ENCODE data around the gene MOB4.

MOB4 gene

GRCh38 chr2:197499594-197500502 is 16.0 kb upstream of the MOB4 start, which contains the start of the genes HSPD1 and HSPE1:
Gene HSPD1 (minus strand): TSS chr2:197499840. CDS start chr2:197498848, 992 bp downstream.
Gene HSPE1 (plus strand): TSS chr2:197500379. CDS start chr2:197500437, 58 bp downstream.
- Mint-ChIP-seq H3K4me1 (ENCODE audit: low read depth) (peaks cover 36% of the 10 kb centered on the region), H3K27ac (peak within 1 kb of the TSS; percentile 94), H3K27me3 (no peaks in the 10 kb centered on the region), H3K9me3 (no peaks in the 10 kb centered on the region), H3K36me3 (ENCODE audit: low read depth) (peaks cover 84% of the 10 kb centered on the region), H3K4me3 (peak within 1 kb of the TSS; percentile 83)
- intact Hi-C loops (cut with micrococcal nuclease), result loop anchor here (1.0 to 5.0 kb wide), 7 partner anchors 15 to 607 kb away; partner anchors contain the start of genes COQ10B and SF3B1

GRCh38 chr2:197500503-197501131 is 15.2 kb upstream of the MOB4 start:
- peaks cover 81% of the 10 kb centered on the region for H3K36me3 Mint-ChIP-seq (ENCODE audit: low read depth)
- peaks cover 36% of the 10 kb centered on the region for H3K4me1 Mint-ChIP-seq (ENCODE audit: low read depth)
- no peaks in the 10 kb centered on the region for H3K9me3 Mint-ChIP-seq
- H3K27ac Mint-ChIP-seq, result peak overlapping the region; percentile 94
- intact Hi-C loops (cut with micrococcal nuclease), result loop anchor here (1.0 to 5.0 kb wide), 5 partner anchors 15 to 607 kb away; partner anchors contain the start of genes COQ10B and SF3B1
- H3K27me3 Mint-ChIP-seq, result no peaks in the 10 kb centered on the region
- H3K4me3 Mint-ChIP-seq, result peak overlapping the region; percentile 83

- peaks cover 65% of the 10 kb centered on the region for H3K36me3 Mint-ChIP-seq (ENCODE audit: low read depth)
Observed at GRCh38 chr2:197502201-197502600, 13.7 kb upstream of the MOB4 start.

DNA sequence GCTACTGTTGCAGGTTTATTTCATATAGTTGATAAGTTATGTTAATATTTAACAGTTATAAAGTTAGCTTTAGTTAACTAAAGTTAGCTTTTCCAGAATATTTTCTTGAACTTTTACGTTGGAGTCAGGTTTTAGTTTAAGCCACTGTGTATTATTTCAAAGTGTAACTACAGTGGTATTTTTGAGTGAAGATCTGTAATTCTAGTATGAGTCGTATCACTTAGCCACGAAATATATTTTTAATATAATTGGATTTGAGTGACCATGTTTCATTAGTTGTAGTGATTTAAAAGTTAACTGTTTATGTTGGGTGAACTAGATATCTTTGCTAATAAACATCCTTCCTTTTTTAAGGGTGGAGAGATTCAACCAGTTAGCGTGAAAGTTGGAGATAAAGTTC is 13.2 kb upstream of the MOB4 start:
- no peak overlapping the region for H3K27ac Mint-ChIP-seq
- intact Hi-C loops (cut with micrococcal nuclease), result loop anchor here (5.0 kb wide), 2 partner anchors 200 to 605 kb away; no protein-coding TSS in a partner anchor
- no peaks in the 10 kb centered on the region for H3K9me3 Mint-ChIP-seq
- H3K4me3 Mint-ChIP-seq, result no peak overlapping the region
- peaks cover 60% of the 10 kb centered on the region for H3K36me3 Mint-ChIP-seq (ENCODE audit: low read depth)
- no peaks in the 10 kb centered on the region for H3K27me3 Mint-ChIP-seq
- peaks cover 22% of the 10 kb centered on the region for H3K4me1 Mint-ChIP-seq (ENCODE audit: low read depth)

More at GRCh38 chr2:197502201-197502600, 13.7 kb upstream of the MOB4 start:
- Mint-ChIP-seq H3K27me3 (no peaks in the 10 kb centered on the region), H3K27ac (no peak overlapping the region), H3K9me3 (no peaks in the 10 kb centered on the region), H3K4me3 (no peak overlapping the region), H3K4me1 (ENCODE audit: low read depth) (peaks cover 27% of the 10 kb centered on the region)
- intact Hi-C loops (cut with micrococcal nuclease), result loop anchor here (5.0 kb wide), 2 partner anchors 200 to 605 kb away; no protein-coding TSS in a partner anchor

- no peak overlapping the region for H3K4me3 Mint-ChIP-seq
- H3K9me3 Mint-ChIP-seq, result no peaks in the 10 kb centered on the region
- peaks cover 58% of the 10 kb centered on the region for H3K36me3 Mint-ChIP-seq (ENCODE audit: low read depth)
- intact Hi-C loops (cut with micrococcal nuclease), result loop anchor here (5.0 kb wide), 2 partner anchors 198 to 603 kb away; no protein-coding TSS in a partner anchor
- H3K27me3 Mint-ChIP-seq, result no peaks in the 10 kb centered on the region
- H3K27ac Mint-ChIP-seq, result no peak overlapping the region
- peaks cover 17% of the 10 kb centered on the region for H3K4me1 Mint-ChIP-seq (ENCODE audit: low read depth)
Observed at GRCh38 chr2:197504000-197504399, 11.9 kb upstream of the MOB4 start.

GRCh38 chr2:197504512-197504911 is 11.4 kb upstream of the MOB4 start:
- intact Hi-C loops (cut with micrococcal nuclease), result loop anchor here (5.0 kb wide), 2 partner anchors 198 to 603 kb away; no protein-coding TSS in a partner anchor
- H3K4me1 Mint-ChIP-seq (ENCODE audit: low read depth), result peaks cover 17% of the 10 kb centered on the region
- H3K4me3 Mint-ChIP-seq, result no peak overlapping the region
- no peaks in the 10 kb centered on the region for H3K27me3 Mint-ChIP-seq
- no peaks in the 10 kb centered on the region for H3K9me3 Mint-ChIP-seq
- H3K27ac Mint-ChIP-seq, result no peak overlapping the region
- peaks cover 53% of the 10 kb centered on the region for H3K36me3 Mint-ChIP-seq (ENCODE audit: low read depth)

DNA sequence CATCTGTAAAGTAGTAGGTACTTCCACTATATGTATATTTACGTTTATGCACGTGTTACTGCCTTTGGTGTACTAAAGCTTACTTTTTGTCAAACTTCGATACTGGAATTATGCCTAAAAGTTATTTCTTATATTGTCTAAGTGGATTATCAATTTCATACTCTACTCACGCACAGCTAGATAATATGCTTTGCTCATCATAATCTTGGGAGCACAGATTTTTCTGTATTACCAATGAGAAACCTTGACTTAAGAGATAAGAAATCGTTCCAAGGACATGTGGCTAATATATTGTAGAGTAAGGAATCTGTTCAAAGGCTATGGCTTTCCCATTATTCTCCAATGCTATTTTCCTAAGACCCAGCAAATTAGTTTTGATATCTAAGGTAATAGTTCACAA is 9.2 kb upstream of the MOB4 start:
- no peak overlapping the region for H3K4me3 Mint-ChIP-seq
- H3K36me3 Mint-ChIP-seq (ENCODE audit: low read depth), result peaks cover 36% of the 10 kb centered on the region
- no peak overlapping the region for H3K27ac Mint-ChIP-seq
- H3K27me3 Mint-ChIP-seq, result no peaks in the 10 kb centered on the region
- no peaks in the 10 kb centered on the region for H3K9me3 Mint-ChIP-seq
- H3K4me1 Mint-ChIP-seq (ENCODE audit: low read depth), result peaks cover 9% of the 10 kb centered on the region
- intact Hi-C loops (cut with micrococcal nuclease), result no loop called here

DNA sequence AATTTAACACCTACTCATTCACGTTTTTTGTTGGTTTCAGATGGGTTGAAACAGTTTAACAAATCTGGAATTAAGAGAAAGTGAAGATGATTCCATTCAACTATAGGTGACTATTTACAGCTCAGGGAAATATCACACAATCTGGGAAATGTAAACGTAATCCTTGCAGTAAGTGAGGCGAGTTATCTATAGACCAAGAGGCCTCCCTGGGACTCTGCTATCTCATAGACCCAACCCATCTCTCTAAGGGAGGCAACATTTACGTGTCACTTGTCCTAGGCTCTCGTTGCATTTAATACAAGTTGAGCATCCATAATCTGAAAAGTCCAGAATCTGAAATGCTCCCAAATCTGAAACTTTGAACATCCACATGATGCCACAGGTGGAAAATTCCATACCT is 2.0 kb upstream of the MOB4 start:
- Mint-ChIP-seq H3K36me3 (ENCODE audit: low read depth) (peaks cover 27% of the 10 kb centered on the region), H3K27ac (no peak overlapping the region), H3K4me1 (ENCODE audit: low read depth) (peaks cover 18% of the 10 kb centered on the region), H3K27me3 (no peaks in the 10 kb centered on the region), H3K4me3 (no peak overlapping the region), H3K9me3 (no peaks in the 10 kb centered on the region)
- intact Hi-C loops (cut with micrococcal nuclease), result no loop called here

GRCh38 chr2:197514754-197515153 is 1.1 kb upstream of the MOB4 start:
- H3K27ac Mint-ChIP-seq, result peak overlapping the region; percentile 94
- H3K4me3 Mint-ChIP-seq, result peak overlapping the region; percentile 97
- H3K9me3 Mint-ChIP-seq, result no peaks in the 10 kb centered on the region
- no peaks in the 10 kb centered on the region for H3K27me3 Mint-ChIP-seq
- peaks cover 18% of the 10 kb centered on the region for H3K4me1 Mint-ChIP-seq (ENCODE audit: low read depth)
- peaks cover 28% of the 10 kb centered on the region for H3K36me3 Mint-ChIP-seq (ENCODE audit: low read depth)
- intact Hi-C loops (cut with micrococcal nuclease), result loop anchor here (1.0 to 5.0 kb wide), 2 partner anchors 14 to 193 kb away; partner anchors contain the start of genes HSPE1 and MARS2

- H3K36me3 Mint-ChIP-seq (ENCODE audit: low read depth), result peaks cover 33% of the 10 kb centered on the region
- peak overlapping the region; percentile 94 for H3K27ac Mint-ChIP-seq
- no peaks in the 10 kb centered on the region for H3K9me3 Mint-ChIP-seq
- H3K4me3 Mint-ChIP-seq, result peak overlapping the region; percentile 97
- peaks cover 18% of the 10 kb centered on the region for H3K4me1 Mint-ChIP-seq (ENCODE audit: low read depth)
- no peaks in the 10 kb centered on the region for H3K27me3 Mint-ChIP-seq
- intact Hi-C loops (cut with micrococcal nuclease), result loop anchor here (1.0 to 5.0 kb wide), 2 partner anchors 15 to 192 kb away; partner anchors contain the start of genes HSPE1 and MARS2
Observed at GRCh38 chr2:197515315-197515738, 539 bp upstream of the MOB4 start.

- peaks cover 44% of the 10 kb centered on the region for H3K36me3 Mint-ChIP-seq (ENCODE audit: low read depth)
- H3K4me1 Mint-ChIP-seq (ENCODE audit: low read depth), result peaks cover 24% of the 10 kb centered on the region
- H3K4me3 Mint-ChIP-seq, result peak overlapping the region; percentile 97
- intact Hi-C loops (cut with micrococcal nuclease), result loop anchor here (5.0 kb wide), 1 partner anchor 191 kb away; the partner anchor contains the start of gene MARS2
- H3K27me3 Mint-ChIP-seq, result no peaks in the 10 kb centered on the region
- no peaks in the 10 kb centered on the region for H3K9me3 Mint-ChIP-seq
- peak overlapping the region; percentile 94 for H3K27ac Mint-ChIP-seq
Observed at GRCh38 chr2:197516393-197516761, 511 bp downstream of the MOB4 start.

GRCh38 chr2:197517150-197517549 is 1.3 kb downstream of the MOB4 start:
- Mint-ChIP-seq H3K4me1 (ENCODE audit: low read depth) (peaks cover 24% of the 10 kb centered on the region), H3K27me3 (no peaks in the 10 kb centered on the region), H3K9me3 (no peaks in the 10 kb centered on the region), H3K27ac (peak overlapping the region; percentile 94), H3K36me3 (ENCODE audit: low read depth) (peaks cover 45% of the 10 kb centered on the region), H3K4me3 (peak overlapping the region; percentile 97)
- intact Hi-C loops (cut with micrococcal nuclease), result loop anchor here (5.0 kb wide), 1 partner anchor 190 kb away; the partner anchor contains the start of gene MARS2

DNA sequence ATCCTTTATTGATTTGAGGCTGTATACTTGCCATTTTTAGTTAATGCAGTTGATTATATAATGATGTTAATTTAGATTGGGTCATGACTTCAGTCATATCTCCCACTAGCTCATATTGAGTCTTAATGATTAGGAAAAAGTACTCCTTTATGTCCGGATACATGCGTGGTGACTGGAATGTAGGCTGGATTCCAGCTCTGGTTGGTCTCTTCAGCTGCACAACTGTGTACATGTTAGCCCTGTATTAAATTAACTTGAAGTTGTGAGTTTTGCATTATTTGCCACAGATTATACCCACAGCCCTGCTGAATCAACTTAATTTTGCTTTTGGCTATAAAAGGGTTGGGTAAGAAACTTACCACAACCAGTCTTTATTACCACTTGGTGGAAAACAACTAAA is 22.5 kb downstream of the MOB4 start:
- intact Hi-C loops (cut with micrococcal nuclease), result no loop called here

More for the DNA sequence above, 22.5 kb downstream of the MOB4 start:
- H3K27me3 Mint-ChIP-seq, result no peaks in the 10 kb centered on the region
- no peak overlapping the region for H3K27ac Mint-ChIP-seq
- no peaks in the 10 kb centered on the region for H3K4me1 Mint-ChIP-seq (ENCODE audit: low read depth)
- H3K9me3 Mint-ChIP-seq, result no peaks in the 10 kb centered on the region
- H3K4me3 Mint-ChIP-seq, result no peak overlapping the region
- peaks cover 88% of the 10 kb centered on the region for H3K36me3 Mint-ChIP-seq (ENCODE audit: low read depth)

Measured in dendritic cell treated with granulocyte-macrophage colony-stimulating factor and Interleukin-4, amounts not matched to agents 40 ng/mL and 50 ng/mL, for 4 days (primary cell).